ENCODE results near the gene C1QTNF9. TPM values are rescaled to one million over a fixed set of nuclear protein-coding genes. Genes with fewer than 3 reads are reported as not detected.

Gene C1QTNF9
- total RNA-seq, 1 experiment from 2014 or later, result not detected

DNA sequence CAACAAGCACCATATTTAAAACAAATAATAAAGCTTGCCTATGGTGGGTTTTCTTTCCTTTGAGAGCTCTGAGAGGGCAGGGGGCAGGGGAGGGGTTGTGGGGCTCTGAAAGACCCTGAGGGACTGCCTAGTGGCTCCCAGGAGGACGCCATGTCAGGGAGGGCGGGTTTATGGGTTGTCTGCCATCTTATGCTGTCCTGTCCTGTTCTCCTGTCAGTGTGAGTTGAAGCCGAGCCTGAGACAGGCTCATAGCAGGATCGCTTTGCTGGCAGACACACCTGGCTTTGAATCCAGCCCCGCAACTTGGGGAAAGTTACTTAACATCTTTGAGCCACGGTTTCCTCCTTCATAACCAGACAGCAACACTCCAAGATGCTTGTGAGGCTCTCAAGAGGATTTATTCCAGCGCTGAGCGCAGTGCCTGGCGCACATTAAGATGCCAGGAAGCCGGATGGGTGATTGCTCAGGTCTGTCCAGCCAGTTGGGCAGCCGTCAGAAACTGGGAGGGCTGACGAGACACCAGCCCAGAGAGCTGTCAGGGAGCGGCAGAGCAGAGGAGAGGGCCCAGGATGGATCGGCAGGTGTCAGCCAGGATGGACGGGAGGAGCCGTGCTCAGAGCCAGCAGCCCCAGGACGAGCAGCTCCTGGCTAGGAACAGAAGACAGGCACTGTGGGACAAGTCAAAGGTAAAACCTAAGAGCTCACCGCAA is 36.8 kb upstream of the C1QTNF9 start:
- POLR2A ChIA-PET, result interaction anchor here (1.1 kb wide), 1 partner anchor 16 kb away, joined by 3 read pairs; no protein-coding TSS in a partner anchor
- Mint-ChIP-seq H3K4me1 (ENCODE audit: insufficient read depth, unreplicated experiment) (peaks cover 19% of the 10 kb centered on the region), H3K9me3 (ENCODE audit: unreplicated experiment) (no peaks in the 10 kb centered on the region), H3K27me3 (ENCODE audit: insufficient read depth, unreplicated experiment) (no peaks in the 10 kb centered on the region), H3K27ac (ENCODE audit: low read depth, unreplicated experiment) (no peak overlapping the region), H3K4me3 (ENCODE audit: unreplicated experiment) (peak overlapping the region; percentile 71), H3K36me3 (ENCODE audit: insufficient read depth, unreplicated experiment) (no peaks in the 10 kb centered on the region)
- DNase-seq (ENCODE audit: unreplicated experiment), result no peak
- no TSS peak for BruUV-seq (replicated peaks)
- TF ChIP-seq, protein P1, sequence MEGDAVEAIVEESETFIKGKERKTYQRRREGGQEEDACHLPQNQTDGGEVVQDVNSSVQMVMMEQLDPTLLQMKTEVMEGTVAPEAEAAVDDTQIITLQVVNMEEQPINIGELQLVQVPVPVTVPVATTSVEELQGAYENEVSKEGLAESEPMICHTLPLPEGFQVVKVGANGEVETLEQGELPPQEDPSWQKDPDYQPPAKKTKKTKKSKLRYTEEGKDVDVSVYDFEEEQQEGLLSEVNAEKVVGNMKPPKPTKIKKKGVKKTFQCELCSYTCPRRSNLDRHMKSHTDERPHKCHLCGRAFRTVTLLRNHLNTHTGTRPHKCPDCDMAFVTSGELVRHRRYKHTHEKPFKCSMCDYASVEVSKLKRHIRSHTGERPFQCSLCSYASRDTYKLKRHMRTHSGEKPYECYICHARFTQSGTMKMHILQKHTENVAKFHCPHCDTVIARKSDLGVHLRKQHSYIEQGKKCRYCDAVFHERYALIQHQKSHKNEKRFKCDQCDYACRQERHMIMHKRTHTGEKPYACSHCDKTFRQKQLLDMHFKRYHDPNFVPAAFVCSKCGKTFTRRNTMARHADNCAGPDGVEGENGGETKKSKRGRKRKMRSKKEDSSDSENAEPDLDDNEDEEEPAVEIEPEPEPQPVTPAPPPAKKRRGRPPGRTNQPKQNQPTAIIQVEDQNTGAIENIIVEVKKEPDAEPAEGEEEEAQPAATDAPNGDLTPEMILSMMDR (IDR thresholded peaks at IDR 0.05; ENCODE audit: unreplicated experiment), result no peak
- CTCF ChIA-PET, result interaction anchor here (0.8 kb wide), 1 partner anchor 42 kb away, joined by 3 read pairs; no protein-coding TSS in a partner anchor
- intact Hi-C loops (cut with micrococcal nuclease), result no loop called here

GRCh38 chr13:24273926-24274325 is 35.5 kb upstream of the C1QTNF9 start:
- peaks cover 19% of the 10 kb centered on the region for H3K4me1 Mint-ChIP-seq (ENCODE audit: insufficient read depth, unreplicated experiment)
- POLR2A ChIA-PET, result no interaction called here
- CTCF ChIA-PET, result no interaction called here
- no TSS peak for BruUV-seq (replicated peaks)
- H3K36me3 Mint-ChIP-seq (ENCODE audit: insufficient read depth, unreplicated experiment), result no peaks in the 10 kb centered on the region
- H3K4me3 Mint-ChIP-seq (ENCODE audit: unreplicated experiment), result no peak overlapping the region
- H3K27ac Mint-ChIP-seq (ENCODE audit: low read depth, unreplicated experiment), result no peak overlapping the region
- H3K9me3 Mint-ChIP-seq (ENCODE audit: unreplicated experiment), result no peaks in the 10 kb centered on the region
- intact Hi-C loops (cut with micrococcal nuclease), result no loop called here
- no peak for DNase-seq (ENCODE audit: unreplicated experiment)
- no peaks in the 10 kb centered on the region for H3K27me3 Mint-ChIP-seq (ENCODE audit: insufficient read depth, unreplicated experiment)
- TF ChIP-seq, protein P1 (IDR thresholded peaks at IDR 0.05; ENCODE audit: unreplicated experiment), result no peak

DNA sequence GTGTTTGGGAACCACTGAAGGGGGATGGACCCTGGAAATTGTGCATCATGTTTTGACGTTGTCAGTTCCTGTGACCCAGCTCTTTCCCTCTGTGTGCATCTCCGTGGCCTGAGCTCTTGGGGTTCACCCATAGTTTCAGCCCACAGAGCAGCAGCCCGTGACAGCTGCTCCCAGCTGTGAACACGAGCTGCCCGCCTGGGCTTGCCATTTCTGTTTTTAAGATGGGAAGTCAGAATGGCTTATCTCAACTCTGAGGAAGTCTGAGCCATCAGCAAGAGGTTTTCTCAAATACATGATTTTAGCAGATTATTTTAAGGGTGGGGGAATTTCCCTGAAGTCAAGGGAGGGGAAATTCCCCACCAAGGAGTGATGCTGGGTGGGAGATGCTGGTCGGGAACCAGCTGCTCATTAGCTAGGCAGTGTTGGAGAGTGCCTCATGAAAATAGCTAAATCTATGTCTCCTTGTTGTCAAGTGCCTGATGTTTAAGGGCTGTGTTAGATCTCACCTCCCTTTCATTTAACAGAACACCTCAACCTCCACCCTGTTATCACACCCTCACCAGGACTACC is 34.8 kb upstream of the C1QTNF9 start:
- Mint-ChIP-seq H3K36me3 (ENCODE audit: insufficient read depth, unreplicated experiment) (no peaks in the 10 kb centered on the region), H3K9me3 (ENCODE audit: unreplicated experiment) (no peaks in the 10 kb centered on the region), H3K27ac (ENCODE audit: low read depth, unreplicated experiment) (no peak overlapping the region), H3K27me3 (ENCODE audit: insufficient read depth, unreplicated experiment) (no peaks in the 10 kb centered on the region), H3K4me3 (ENCODE audit: unreplicated experiment) (no peak overlapping the region), H3K4me1 (ENCODE audit: insufficient read depth, unreplicated experiment) (peaks cover 19% of the 10 kb centered on the region)
- intact Hi-C loops (cut with micrococcal nuclease), result no loop called here
- TF ChIP-seq, protein P1 (IDR thresholded peaks at IDR 0.05; ENCODE audit: unreplicated experiment), result no peak
- ChIA-PET POLR2A (interaction anchor here (0.6 kb wide), 1 partner anchor 1094 kb away, joined by 3 read pairs; no protein-coding TSS in a partner anchor), CTCF (interaction anchor here (0.6 to 0.7 kb wide), 2 partner anchors 9 to 1384 kb away, joined by 3 read pairs; no protein-coding TSS in a partner anchor)
- DNase-seq (ENCODE audit: unreplicated experiment), result no peak
- BruUV-seq (replicated peaks), result no TSS peak

DNA sequence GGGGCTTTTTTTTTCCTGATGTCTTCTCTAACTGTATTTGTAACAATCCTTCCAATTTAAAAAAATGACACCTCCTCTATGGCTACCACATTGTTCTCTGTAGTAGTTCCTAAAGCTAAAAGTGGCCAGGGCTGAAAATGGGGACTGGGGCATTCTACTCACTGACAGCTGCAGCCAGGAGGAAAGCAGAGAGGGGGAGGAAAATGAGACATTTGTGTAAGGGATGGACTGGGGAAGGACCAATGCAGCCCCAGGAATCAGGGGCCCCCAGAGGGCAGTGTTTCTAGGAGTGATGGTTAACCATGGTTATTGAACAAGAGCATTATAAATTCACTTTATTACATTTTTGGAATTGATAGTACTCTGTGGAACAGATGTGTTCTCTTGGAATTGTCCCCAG is 34.3 kb upstream of the C1QTNF9 start:
- no peak overlapping the region for H3K4me3 Mint-ChIP-seq (ENCODE audit: unreplicated experiment)
- CTCF ChIA-PET, result interaction anchor here (0.6 to 0.7 kb wide), 2 partner anchors 10 to 1385 kb away, joined by 3 read pairs; no protein-coding TSS in a partner anchor
- POLR2A ChIA-PET, result interaction anchor here (0.6 kb wide), 1 partner anchor 10 kb away, joined by 3 read pairs; no protein-coding TSS in a partner anchor
- intact Hi-C loops (cut with micrococcal nuclease), result no loop called here
- no peaks in the 10 kb centered on the region for H3K27me3 Mint-ChIP-seq (ENCODE audit: insufficient read depth, unreplicated experiment)
- no peaks in the 10 kb centered on the region for H3K36me3 Mint-ChIP-seq (ENCODE audit: insufficient read depth, unreplicated experiment)
- no TSS peak for BruUV-seq (replicated peaks)
- no peak overlapping the region for H3K27ac Mint-ChIP-seq (ENCODE audit: low read depth, unreplicated experiment)
- H3K4me1 Mint-ChIP-seq (ENCODE audit: insufficient read depth, unreplicated experiment), result peaks cover 19% of the 10 kb centered on the region
- TF ChIP-seq, protein P1 (IDR thresholded peaks at IDR 0.05; ENCODE audit: unreplicated experiment), result no peak
- DNase-seq (ENCODE audit: unreplicated experiment), result no peak
- H3K9me3 Mint-ChIP-seq (ENCODE audit: unreplicated experiment), result no peaks in the 10 kb centered on the region

Data from MCF 10A (cell line).